IMR-90 (cell line): ENCODE results near the gene ARHGEF4. TPM values are rescaled to one million over a fixed set of nuclear protein-coding genes. Genes with fewer than 3 reads are reported as not detected.

ENCODE experiments used
- ATAC-seq: fragments of 200-7000 bp; cut with Tn5 transposase; 2 replicates; pipeline ENCODE4 v1.9.1; 2020; ENCODE audit warnings: low read depth, mild to moderate bottlenecking, moderate library complexity
- BruUV-seq: library from RNA; stranded (reverse); fragments of 400-500 nt; replicated peaks from 2 replicates; lab custom pipeline; 2021; lab: Mats Ljungman, UMichigan
- CTCF ChIA-PET: fragments of 300-600 bp; formaldehyde crosslinking; extraction: SDS; loops from one replicate; lab custom pipeline; 2021; ENCODE audit warnings: antibody characterized with exemption; lab: Yijun Ruan, JAX
- POLR2A ChIA-PET: fragments of 300-600 bp; sonication (Branson Sonifier 250); formaldehyde crosslinking; loops from one replicate; lab custom pipeline; 2022; ENCODE audit warnings: antibody characterized with exemption; ENCODE audit not compliant: unreplicated experiment; lab: Charles Lee
- DNase-seq: peaks from one replicate; pipeline ENCODE4 v3.0.0; 2013
- H2AFZ ChIP-seq: replicated peaks from 2 replicates; pipeline ENCODE3; 2013; ENCODE audit warnings: low read length, mild to moderate bottlenecking; ENCODE audit not compliant: poor library complexity
- H2AK5ac ChIP-seq: 2 replicates; pipeline ENCODE4 v1.6.1; 2013; ENCODE audit warnings: low read depth, low read length, inconsistent platforms
- H2AK9ac ChIP-seq: replicated peaks from 2 replicates; pipeline ENCODE3; 2013; ENCODE audit warnings: mild to moderate bottlenecking, low read depth, low read length, moderate library complexity; ENCODE audit not compliant: poor library complexity
- H2BK120ac ChIP-seq: 2 replicates; pipeline ENCODE4 v1.6.1; 2013; ENCODE audit warnings: low read depth, low read length, inconsistent platforms
- H2BK15ac ChIP-seq: 3 replicates; pipeline ENCODE4 v1.6.1; 2013; ENCODE audit warnings: low read depth, low read length, inconsistent platforms
- H2BK20ac ChIP-seq: 2 replicates; pipeline ENCODE4 v1.6.1; 2013; ENCODE audit warnings: low read depth, mild to moderate bottlenecking, inconsistent platforms, low read length, moderate library complexity
- H2BK5ac ChIP-seq: 2 replicates; pipeline ENCODE4 v1.6.1; 2013; ENCODE audit warnings: mild to moderate bottlenecking, low read depth, low read length, inconsistent platforms; ENCODE audit not compliant: poor library complexity, severe bottlenecking
- H3K14ac ChIP-seq: replicated peaks from 2 replicates; pipeline ENCODE4 v1.6.1; 2013; ENCODE audit warnings: low read depth, low read length, inconsistent platforms
- H3K18ac ChIP-seq: 2 replicates; pipeline ENCODE4 v1.6.1; 2013; ENCODE audit warnings: low read depth, low read length, control low read depth
- H3K23ac ChIP-seq: 2 replicates; pipeline ENCODE4 v1.6.1; 2013; ENCODE audit warnings: low read depth, low read length, inconsistent platforms
- H3K27ac ChIP-seq: 2 replicates; pipeline ENCODE4 v1.5.1; 2013; ENCODE audit warnings: mild to moderate bottlenecking, control low read depth, low read length; ENCODE audit not compliant: insufficient read depth
- H3K27me3 ChIP-seq: 2 replicates; pipeline ENCODE4 v1.6.1; 2013; ENCODE audit warnings: low read length; ENCODE audit not compliant: control insufficient read depth, insufficient read depth
- H3K36me3 ChIP-seq: 2 replicates; pipeline ENCODE4 v1.6.1; 2013; ENCODE audit warnings: low read length, mixed read lengths; ENCODE audit not compliant: control insufficient read depth, insufficient read depth
- H3K4ac ChIP-seq: 2 replicates; pipeline ENCODE4 v1.6.1; 2013; ENCODE audit warnings: low read depth, low read length, inconsistent platforms
- H3K4me1 ChIP-seq: 2 replicates; pipeline ENCODE4 v1.6.1; 2013; ENCODE audit warnings: low read length, mixed read lengths; ENCODE audit not compliant: control insufficient read depth, insufficient read depth
- H3K4me2 ChIP-seq: 2 replicates; pipeline ENCODE4 v1.6.1; 2013; ENCODE audit warnings: low read depth, mild to moderate bottlenecking, control low read depth, low read length, moderate library complexity
- H3K4me3 ChIP-seq: 2 replicates; pipeline ENCODE4 v1.5.1; 2013; ENCODE audit warnings: low read depth, mild to moderate bottlenecking, control low read depth, low read length, moderate library complexity; ENCODE audit not compliant: insufficient read depth
- H3K56ac ChIP-seq: 2 replicates; pipeline ENCODE4 v1.6.1; 2013; ENCODE audit warnings: low read length, inconsistent platforms; ENCODE audit not compliant: insufficient read depth; ENCODE audit errors: extremely low read depth
- H3K79me1 ChIP-seq, 2 experiments: 2 replicates each; pipeline ENCODE4 v1.6.1; 2013; ENCODE audit warnings: low read length in 2 of 2, inconsistent platforms in 1 of 2, low read depth in 1 of 2
- H3K9ac ChIP-seq: 2 replicates; pipeline ENCODE4 v1.6.1; 2013; ENCODE audit warnings: low read depth, low read length, control low read depth
- H3K9me1 ChIP-seq: 2 replicates; pipeline ENCODE4 v1.6.1; 2013; ENCODE audit warnings: low read length, inconsistent platforms; ENCODE audit not compliant: insufficient read depth
- H3K9me3 ChIP-seq: 2 replicates; pipeline ENCODE4 v1.6.1; 2013; ENCODE audit warnings: low read length; ENCODE audit not compliant: control insufficient read depth, insufficient read depth
- H4K20me1 ChIP-seq: 2 replicates; pipeline ENCODE4 v1.6.1; 2013; ENCODE audit warnings: low read length, inconsistent platforms; ENCODE audit not compliant: insufficient read depth
- H4K5ac ChIP-seq: 2 replicates; pipeline ENCODE4 v1.6.1; 2013; ENCODE audit warnings: mild to moderate bottlenecking, low read depth, low read length, control low read depth
- H4K8ac ChIP-seq, 2 experiments: 2 replicates each; pipeline ENCODE4 v1.6.1; 2013; ENCODE audit warnings: low read depth in 2 of 2, low read length in 2 of 2, control low read depth in 1 of 2, inconsistent platforms in 1 of 2
- H4K91ac ChIP-seq: 2 replicates; pipeline ENCODE4 v1.6.1; 2013; ENCODE audit warnings: low read depth, low read length, inconsistent platforms; ENCODE audit not compliant: insufficient read depth
- CEBPB ChIP-seq: IDR thresholded peaks from 2 replicates; pipeline ENCODE4 v1.6.1; 2012; ENCODE audit warnings: low read depth, low read length, improper control_type of control experiment
- CTCF ChIP-seq: conservative IDR thresholded peaks from 2 replicates; pipeline ENCODE4 v1.5.1; 2012; ENCODE audit warnings: mild to moderate bottlenecking, low read depth, low read length, improper control_type of control experiment
- ELK1 ChIP-seq: fragments of 150-350 bp; IDR thresholded peaks from 2 replicates; pipeline ENCODE4 v1.6.1; 2016; ENCODE audit warnings: low read depth, mild to moderate bottlenecking, low read length, moderate library complexity, borderline replicate concordance
- MAFK ChIP-seq: IDR thresholded peaks from 2 replicates; pipeline ENCODE4 v1.6.1; 2012; ENCODE audit warnings: low read depth, low read length, improper control_type of control experiment
- MXI1 ChIP-seq: IDR thresholded peaks from 2 replicates; pipeline ENCODE4 v1.6.1; 2012; ENCODE audit warnings: low read depth, mild to moderate bottlenecking, low read length, moderate library complexity, borderline replicate concordance
- NFE2L2 ChIP-seq: fragments of 150-350 bp; IDR thresholded peaks from 2 replicates; pipeline ENCODE4 v1.6.1; 2016; ENCODE audit warnings: low read depth, mild to moderate bottlenecking, low read length
- POLR2A ChIP-seq: IDR thresholded peaks from 2 replicates; pipeline ENCODE4 v1.6.1; 2012; ENCODE audit warnings: mild to moderate bottlenecking, low read depth, low read length
- RAD21 ChIP-seq: IDR thresholded peaks from 2 replicates; pipeline ENCODE4 v1.6.1; 2012; ENCODE audit warnings: low read length, improper control_type of control experiment
- WGBS, 2 experiments: methylation state at CpG; one replicate each; pipeline versions ENCODE4 v1.1.5 to v1.1.7; 2013; ENCODE audit warnings: missing lambda C conversion rate in 2 of 2; ENCODE audit not compliant: insufficient read length in 1 of 2; ENCODE audit errors: extremely low coverage in 2 of 2; 5-methylcytosine and 5-hydroxymethylcytosine counted together
- dilution Hi-C: fragments of 300-500 bp; cut with HindIII; formaldehyde crosslinking; loops from one replicate; pipeline ENCODE4 v1.14.3; 2018; ENCODE audit warnings: low sequenced_read_pairs; ENCODE audit not compliant: unreplicated experiment
- in situ Hi-C: fragments of 300-500 bp; cut with MboI; formaldehyde crosslinking; loops from 3 replicates; pipeline ENCODE4 v1.14.3; 2019; ENCODE audit warnings: low sequenced_read_pairs, inconsistent platforms, mixed read lengths
- intact Hi-C: fragments of 100-400 bp; cut with micrococcal nuclease; formaldehyde crosslinking; loops from 2 replicates; pipeline ENCODE4 v1.10.0; 2022
- polyA plus RNA-seq, 3 experiments: library from polyadenylated mRNA; depleted of rRNA; stranded (reverse); fragments of >200 nt; gene quantifications; 2 replicates each; pipeline ENCODE4 v1.2.3, GENCODE V29; 2012; ENCODE audit warnings: low replicate concordance in 1 of 3
- total RNA-seq: library from RNA; depleted of rRNA; stranded (reverse); fragments of >200 nt; gene quantifications from 2 replicates; pipeline ENCODE4 v1.2.3, GENCODE V29; 2012

ARHGEF4 gene
- total and polyA plus RNA-seq, 2 of the 4 experiments (the other 2 are of a cell fraction): 2.7 to 5.0 TPM

- Histone ChIP-seq H3K9me3 (no peaks in the 10 kb centered on the region), H3K27ac (no peak overlapping the region), H3K4me1 (no peaks in the 10 kb centered on the region), H3K4me3 (no peak overlapping the region), H3K4ac (no peak overlapping the region), H3K4me2 (no peak overlapping the region), H2AFZ (no peak overlapping the region), H4K8ac (no peak overlapping the region), H3K14ac (no peak overlapping the region), H3K36me3 (peaks cover 52% of the 10 kb centered on the region), H2AK9ac (no peak overlapping the region), H3K18ac (no peak overlapping the region), H3K9me1 (peaks cover 3% of the 10 kb centered on the region; the same call in 1 of the 2 replicates), H4K91ac (no peak overlapping the region), H2BK15ac (no peak overlapping the region), H3K79me1 (peaks cover 15 to 30% of the 10 kb centered on the region in 2 experiments), H2BK5ac (no peak overlapping the region), H2BK120ac (no peak overlapping the region), H3K56ac (no peak overlapping the region), H3K9ac (no peak overlapping the region), H2BK20ac (no peak overlapping the region), H2AK5ac (no peak overlapping the region), H4K20me1 (peaks cover 32% of the 10 kb centered on the region), H4K5ac (no peak overlapping the region), H3K27me3 (no peaks in the 10 kb centered on the region), H3K23ac (no peak overlapping the region)
- dilution Hi-C loops: no loop called here
- intact Hi-C loops: no loop called here
- ChIA-PET CTCF (no interaction called here), POLR2A (no interaction called here)
- no peak for DNase-seq
- no TSS peak for BruUV-seq
- TF ChIP-seq RAD21 (no peak), MAFK (no peak), CEBPB (no peak), ELK1 (no peak), MXI1 (no peak), NFE2L2 (no peak), CTCF (no peak), POLR2A (no peak)
- ATAC-seq: no peak
- in situ Hi-C loops: no loop called here
- WGBS, 2 experiments: 96% methylated on average over 4 of the region's 6 CpGs; no CpG with 5 or more reads in 1 of the 2 experiments
Observed at GRCh38 chr2:131048641-131049040, 211.9 kb downstream of the ARHGEF4 start.
